HG03095 (cell line): ENCODE measurements around the gene ZSCAN1.
"Not testable (repeated sequence)": the region's sequence is repeated elsewhere in the genome, so short reads cannot be mapped to it uniquely, and the experiment has no call there.

Source experiments
- ATAC-seq: cut with Tn5 transposase; IDR thresholded peaks from one replicate; pipeline ENCODE4 v1.9.1; 2021; ENCODE audit warnings: moderate library complexity; ENCODE audit not compliant: unreplicated experiment

The ZSCAN1 gene

GRCh38 chr19:58033741-58034476 is at the start of gene ZSCAN1:
Gene ZSCAN1 (plus strand): TSS chr19:58034025. CDS start chr19:58037837, 3,812 bp downstream.
- ATAC-seq, result no peak

- no peak for ATAC-seq
Measured at GRCh38 chr19:57992841-57993240, 41.0 kb upstream of the ZSCAN1 start.

GRCh38 chr19:58000677-58001076 is 33.1 kb upstream of the ZSCAN1 start:
- no peak for ATAC-seq

GRCh38 chr19:58001895-58002369 is 31.9 kb upstream of the ZSCAN1 start:
- ATAC-seq, result no peak

- ATAC-seq, result peak; percentile 93
Measured at GRCh38 chr19:58002384-58003173, 31.2 kb upstream of the ZSCAN1 start, which contains the start of gene ZNF606. Gene ZNF606 (minus strand): TSS chr19:58002820. CDS start chr19:58001319, 1,501 bp downstream.

- ATAC-seq, result no peak
Measured at GRCh38 chr19:58003174-58003828, 30.5 kb upstream of the ZSCAN1 start.

GRCh38 chr19:58007285-58007684 is 26.5 kb upstream of the ZSCAN1 start:
- no peak for ATAC-seq

- ATAC-seq, result not testable (repeated sequence)
Measured at GRCh38 chr19:58008877-58009276, 24.9 kb upstream of the ZSCAN1 start.

GRCh38 chr19:58009301-58009665 is 24.5 kb upstream of the ZSCAN1 start:
- ATAC-seq, result no peak

- no peak for ATAC-seq
Measured at GRCh38 chr19:58009666-58010301, 24.0 kb upstream of the ZSCAN1 start.

GRCh38 chr19:58010507-58010906 is 23.3 kb upstream of the ZSCAN1 start:
- no peak for ATAC-seq

- no peak for ATAC-seq
Measured at GRCh38 chr19:58014141-58014540, 19.7 kb upstream of the ZSCAN1 start.

GRCh38 chr19:58020129-58020528 is 13.7 kb upstream of the ZSCAN1 start:
- ATAC-seq, result no peak

- no peak for ATAC-seq
Measured at GRCh38 chr19:58021541-58022282, 12.1 kb upstream of the ZSCAN1 start.

GRCh38 chr19:58022283-58022660 is 11.6 kb upstream of the ZSCAN1 start:
- ATAC-seq, result no peak

- no peak for ATAC-seq
Measured at GRCh38 chr19:58024661-58025060, 9.2 kb upstream of the ZSCAN1 start.

- no peak for ATAC-seq
Measured at GRCh38 chr19:58034477-58034793, 610 bp downstream of the ZSCAN1 start.

GRCh38 chr19:58035863-58036262 is 2.0 kb downstream of the ZSCAN1 start:
- no peak for ATAC-seq

GRCh38 chr19:58037927-58038687 is 4.3 kb downstream of the ZSCAN1 start:
- ATAC-seq, result no peak

GRCh38 chr19:58038688-58039204 is 4.9 kb downstream of the ZSCAN1 start:
- no peak for ATAC-seq
